Effector memory CD8-positive, alpha-beta T cell (primary cell): ENCODE results near the gene VPS37C.

Experiments used
- ATAC-seq: fragments of 150-1000 bp; cut with Tn5 transposase; replicated peaks from 2 replicates; pipeline ENCODE4 v1.10.0; 2021; ENCODE audit warnings: mild to moderate bottlenecking, moderate library complexity
- DNase-seq, 3 experiments: peaks; one replicate each; pipeline ENCODE4 v3.0.0; 2021
- H3K27ac Mint-ChIP-seq, 2 donors: one replicate each; pipeline ENCODE4 v1.8.0; 2022; ENCODE audit warnings: mild to moderate bottlenecking in 2 of 2, mixed read lengths in 2 of 2, moderate library complexity in 2 of 2
- H3K27me3 Mint-ChIP-seq, 2 donors: one replicate each; pipeline ENCODE4 v1.8.0; 2022; ENCODE audit warnings: mixed read lengths in 2 of 2
- H3K36me3 Mint-ChIP-seq: one replicate; pipeline ENCODE4 v1.8.0; 2022; ENCODE audit warnings: mild to moderate bottlenecking, moderate library complexity, mixed read lengths; ENCODE audit not compliant: insufficient read depth
- H3K4me1 Mint-ChIP-seq, 2 donors: one replicate each; pipeline ENCODE4 v1.8.0; 2022; ENCODE audit warnings: low read depth in 2 of 2, mixed read lengths in 2 of 2
- H3K4me3 Mint-ChIP-seq, 2 donors: one replicate each; pipeline ENCODE4 v1.8.0; 2022; ENCODE audit warnings: mild to moderate bottlenecking in 2 of 2, mixed read lengths in 2 of 2, moderate library complexity in 2 of 2
- H3K9me3 Mint-ChIP-seq, 2 donors: one replicate each; pipeline ENCODE4 v1.8.0; 2022; ENCODE audit warnings: mixed read lengths in 2 of 2

The VPS37C gene

GRCh38 chr11:61131186-61131585, 30.0 kb downstream of the VPS37C start:
- DNase-seq (no peak), ATAC-seq (no peak)
- Mint-ChIP-seq H3K27me3 (no peaks in the 10 kb centered on the region), H3K27ac (no peak overlapping the region), H3K9me3 (no peaks in the 10 kb centered on the region), H3K36me3 (peaks cover 48% of the 10 kb centered on the region), H3K4me3 (no peak overlapping the region), H3K4me1 (peaks cover 4 to 6% of the 10 kb centered on the region in 2 donors)

GRCh38 chr11:61129639-61130523, 31.3 kb downstream of the VPS37C start:
- DNase-seq (peak; percentile 85 to 90 (median 87)), ATAC-seq (peak; percentile 94)
- Mint-ChIP-seq H3K36me3 (peaks cover 50% of the 10 kb centered on the region), H3K27me3 (no peaks in the 10 kb centered on the region), H3K9me3 (no peaks in the 10 kb centered on the region), H3K4me1 (peaks cover 4 to 6% of the 10 kb centered on the region in 2 donors), H3K4me3 (peak overlapping the region; percentile 41 to 49), H3K27ac (peak overlapping the region; percentile 53 to 83)

GRCh38 chr11:61128947-61129638, 32.1 kb downstream of the VPS37C start:
- H3K36me3 Mint-ChIP-seq, result peaks cover 50% of the 10 kb centered on the region
- ATAC-seq (no peak), DNase-seq (no peak)
- peak overlapping the region in 1 of 2 donors; percentile 42 for H3K4me3 Mint-ChIP-seq
- no peaks in the 10 kb centered on the region for H3K9me3 Mint-ChIP-seq
- H3K27me3 Mint-ChIP-seq, result no peaks in the 10 kb centered on the region
- peaks cover 5 to 6% of the 10 kb centered on the region in 2 donors for H3K4me1 Mint-ChIP-seq
- H3K27ac Mint-ChIP-seq, result peak overlapping the region; percentile 60 to 83

- Mint-ChIP-seq H3K27ac (peak overlapping the region in 1 of 2 donors; percentile 60), H3K36me3 (peaks cover 50% of the 10 kb centered on the region), H3K27me3 (no peaks in the 10 kb centered on the region), H3K4me1 (peaks cover 6% of the 10 kb centered on the region in 2 donors), H3K4me3 (no peak overlapping the region), H3K9me3 (no peaks in the 10 kb centered on the region)
- no peak for DNase-seq
- ATAC-seq, result no peak
Measured at GRCh38 chr11:61127991-61128390, 33.2 kb downstream of the VPS37C start.

GRCh38 chr11:61126256-61126655, 35.0 kb downstream of the VPS37C start:
- Mint-ChIP-seq H3K27ac (no peak overlapping the region), H3K36me3 (peaks cover 56% of the 10 kb centered on the region), H3K9me3 (no peaks in the 10 kb centered on the region), H3K4me1 (peaks cover 6 to 12% of the 10 kb centered on the region in 2 donors), H3K27me3 (no peaks in the 10 kb centered on the region), H3K4me3 (no peak overlapping the region)
- no peak for ATAC-seq
- DNase-seq, result no peak

GRCh38 chr11:61125310-61125684, 35.9 kb downstream of the VPS37C start:
- Mint-ChIP-seq H3K27me3 (no peaks in the 10 kb centered on the region), H3K4me1 (peaks cover 7 to 12% of the 10 kb centered on the region in 2 donors), H3K36me3 (peaks cover 63% of the 10 kb centered on the region), H3K4me3 (no peak overlapping the region), H3K27ac (no peak overlapping the region), H3K9me3 (no peaks in the 10 kb centered on the region)
- ATAC-seq (no peak), DNase-seq (no peak)

GRCh38 chr11:61124574-61125309, 36.5 kb downstream of the VPS37C start:
- Mint-ChIP-seq H3K4me1 (peaks cover 9 to 12% of the 10 kb centered on the region in 2 donors), H3K36me3 (peaks cover 65% of the 10 kb centered on the region), H3K4me3 (no peak overlapping the region), H3K27me3 (no peaks in the 10 kb centered on the region), H3K9me3 (no peaks in the 10 kb centered on the region), H3K27ac (peak overlapping the region; percentile 65 to 72)
- ATAC-seq (no peak), DNase-seq (no peak)

GRCh38 chr11:61123775-61124571, 37.3 kb downstream of the VPS37C start:
- Mint-ChIP-seq H3K4me3 (no peak overlapping the region), H3K27me3 (no peaks in the 10 kb centered on the region), H3K36me3 (peaks cover 71% of the 10 kb centered on the region), H3K9me3 (no peaks in the 10 kb centered on the region), H3K27ac (peak overlapping the region; percentile 65 to 72), H3K4me1 (peaks cover 13% of the 10 kb centered on the region in 2 donors)
- ATAC-seq (peak; percentile 18), DNase-seq (no peak)

GRCh38 chr11:61122761-61123160, 38.5 kb downstream of the VPS37C start:
- H3K4me1 Mint-ChIP-seq, result peaks cover 13 to 15% of the 10 kb centered on the region in 2 donors

GRCh38 chr11:61121917-61122316, 39.3 kb downstream of the VPS37C start:
- peak overlapping the region in 1 of 2 donors; percentile 3 for H3K4me3 Mint-ChIP-seq
- peaks cover 15% of the 10 kb centered on the region in 2 donors for H3K4me1 Mint-ChIP-seq
- peak overlapping the region; percentile 41 to 90 for H3K27ac Mint-ChIP-seq

More at GRCh38 chr11:61122761-61123160, 38.5 kb downstream of the VPS37C start:
- DNase-seq, result no peak
- no peaks in the 10 kb centered on the region for H3K27me3 Mint-ChIP-seq
- H3K4me3 Mint-ChIP-seq, result no peak overlapping the region
- ATAC-seq, result no peak
- no peaks in the 10 kb centered on the region for H3K9me3 Mint-ChIP-seq
- H3K36me3 Mint-ChIP-seq, result peaks cover 63% of the 10 kb centered on the region
- H3K27ac Mint-ChIP-seq, result peak overlapping the region; percentile 41 to 74

GRCh38 chr11:61121192-61121831, 39.9 kb downstream of the VPS37C start:
- DNase-seq (no peak), ATAC-seq (no peak)
- Mint-ChIP-seq H3K4me1 (peaks cover 19 to 20% of the 10 kb centered on the region in 2 donors), H3K9me3 (no peaks in the 10 kb centered on the region), H3K27ac (peak overlapping the region; percentile 90 to 92), H3K4me3 (peak overlapping the region; percentile 29 to 67), H3K27me3 (no peaks in the 10 kb centered on the region), H3K36me3 (peaks cover 67% of the 10 kb centered on the region)

More at GRCh38 chr11:61121917-61122316, 39.3 kb downstream of the VPS37C start:
- no peak for ATAC-seq
- peaks cover 65% of the 10 kb centered on the region for H3K36me3 Mint-ChIP-seq
- H3K27me3 Mint-ChIP-seq, result no peaks in the 10 kb centered on the region
- no peaks in the 10 kb centered on the region for H3K9me3 Mint-ChIP-seq
- DNase-seq, result no peak

GRCh38 chr11:61120706-61121191, 40.5 kb downstream of the VPS37C start:
- no peaks in the 10 kb centered on the region for H3K9me3 Mint-ChIP-seq
- H3K4me1 Mint-ChIP-seq, result peaks cover 19 to 23% of the 10 kb centered on the region in 2 donors

More at GRCh38 chr11:61120706-61121191, 40.5 kb downstream of the VPS37C start:
- DNase-seq (no peak), ATAC-seq (peak; percentile 77)
- Mint-ChIP-seq H3K27ac (peak overlapping the region; percentile 90 to 92), H3K36me3 (peaks cover 68% of the 10 kb centered on the region), H3K4me3 (peak overlapping the region; percentile 67 to 72), H3K27me3 (no peaks in the 10 kb centered on the region)
